KOPT-K1 (cell line): ENCODE results near the gene PDE6B.
"Not testable (repeated sequence)": the region's sequence is repeated elsewhere in the genome, so short reads cannot be mapped to it uniquely, and the experiment has no call there.

Experiments used
- H3K27ac ChIP-seq: fragments of 200-600 bp; sonication (generic); 2 replicates; pipeline ENCODE4 v1.5.1; 2016; ENCODE audit warnings: antibody characterized with exemption, mild to moderate bottlenecking, low read depth, low read length; ENCODE audit not compliant: poor library complexity, severe bottlenecking
- H3K36me3 ChIP-seq: fragments of 200-600 bp; sonication (generic); 2 replicates; pipeline ENCODE4 v1.5.1; 2017; ENCODE audit warnings: antibody characterized with exemption, mild to moderate bottlenecking, low read length, moderate library complexity; ENCODE audit not compliant: insufficient read depth
- H3K9me3 ChIP-seq: fragments of 200-600 bp; sonication (generic); 2 replicates; pipeline ENCODE4 v1.5.1; 2017; ENCODE audit warnings: antibody characterized with exemption, low read length, mild to moderate bottlenecking; ENCODE audit not compliant: insufficient read depth, poor library complexity, severe bottlenecking

The PDE6B gene

DNA sequence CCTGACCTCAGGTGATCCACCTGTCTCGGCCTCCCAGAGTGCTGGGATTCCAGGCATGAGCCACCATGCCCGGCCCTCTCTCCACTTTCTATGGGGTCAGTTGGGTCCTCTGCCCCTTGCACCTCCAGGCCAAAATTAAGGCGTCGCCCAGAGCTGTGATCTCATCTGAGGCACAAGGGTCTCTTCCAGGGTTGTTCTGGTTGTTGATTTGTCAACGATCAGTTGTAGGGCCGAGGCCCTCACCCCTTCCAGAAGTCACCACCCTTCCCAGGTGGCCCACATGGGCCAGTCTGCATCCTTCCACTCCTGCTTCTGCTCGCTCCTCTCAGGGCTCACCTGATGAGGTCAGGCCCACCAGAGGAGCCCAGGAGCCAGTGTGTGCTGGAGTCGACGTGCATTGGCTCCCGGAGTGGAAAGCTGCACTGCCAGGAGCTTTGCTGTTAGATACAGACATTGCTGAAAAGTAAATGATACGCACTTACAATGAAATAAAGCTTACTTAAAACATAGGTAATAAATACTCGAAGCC is 35.0 kb upstream of the PDE6B start:
- H3K9me3 ChIP-seq: peaks cover 33% of the 10 kb centered on the region
- no peak overlapping the region for H3K27ac ChIP-seq
- H3K36me3 ChIP-seq: no peaks in the 10 kb centered on the region

DNA sequence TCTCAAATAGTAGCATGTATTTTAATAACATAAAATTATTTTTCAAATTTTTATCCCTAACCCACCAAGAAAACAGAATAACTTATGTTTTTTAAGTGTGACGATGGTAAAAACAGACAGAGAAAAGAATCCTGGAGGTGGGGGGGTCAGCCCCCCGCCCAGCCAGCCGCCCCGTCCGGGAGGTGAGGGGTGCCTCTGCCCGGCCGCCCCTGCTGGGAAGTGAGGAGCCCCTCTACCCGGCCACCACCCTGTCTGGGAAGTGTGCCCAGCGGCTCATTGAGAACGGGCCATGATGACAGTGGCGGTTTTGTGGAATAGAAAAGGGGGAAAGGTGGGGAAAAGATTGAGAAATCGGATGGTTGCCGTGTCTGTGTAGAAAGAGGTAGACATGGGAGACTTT is 33.2 kb upstream of the PDE6B start:
- peaks cover 33% of the 10 kb centered on the region for H3K9me3 ChIP-seq
- H3K27ac ChIP-seq, H3K36me3 ChIP-seq: not testable (repeated sequence)

DNA sequence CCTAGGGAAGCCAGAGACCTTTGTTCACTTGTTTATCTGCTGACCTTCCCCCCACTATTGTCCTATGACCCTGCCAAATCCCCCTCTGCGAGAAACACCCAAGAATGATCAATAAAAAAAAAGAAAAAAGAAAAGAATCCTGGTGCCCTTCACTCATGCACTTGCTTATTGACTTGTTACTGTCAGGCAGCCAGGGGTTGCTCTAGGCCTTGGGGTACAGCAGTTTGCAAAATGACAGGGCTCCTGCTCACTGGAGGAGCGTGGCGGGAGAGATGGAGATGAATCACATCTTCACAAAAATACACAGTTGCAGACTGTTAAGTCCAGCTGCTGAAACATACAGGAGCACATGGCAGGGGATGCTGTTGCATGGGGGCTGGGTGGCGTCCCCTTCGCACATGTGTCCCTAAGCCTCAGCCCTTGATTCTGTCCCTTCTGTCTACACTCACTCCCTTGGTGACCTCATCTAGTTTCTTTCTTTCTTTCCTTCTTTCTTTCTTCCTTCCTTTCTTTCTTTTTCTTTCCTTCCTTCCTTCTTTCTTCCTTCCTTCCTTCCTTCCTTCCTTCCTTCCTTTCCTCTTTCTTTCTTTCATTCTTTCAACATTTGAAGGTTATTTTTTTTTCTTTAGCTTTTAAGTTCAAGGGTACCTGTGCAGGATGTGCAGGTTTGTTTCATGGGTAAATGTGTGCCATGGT is 32.4 kb upstream of the PDE6B start:
- Histone ChIP-seq H3K27ac (no peak overlapping the region), H3K36me3 (no peaks in the 10 kb centered on the region), H3K9me3 (peaks cover 27% of the 10 kb centered on the region)

DNA sequence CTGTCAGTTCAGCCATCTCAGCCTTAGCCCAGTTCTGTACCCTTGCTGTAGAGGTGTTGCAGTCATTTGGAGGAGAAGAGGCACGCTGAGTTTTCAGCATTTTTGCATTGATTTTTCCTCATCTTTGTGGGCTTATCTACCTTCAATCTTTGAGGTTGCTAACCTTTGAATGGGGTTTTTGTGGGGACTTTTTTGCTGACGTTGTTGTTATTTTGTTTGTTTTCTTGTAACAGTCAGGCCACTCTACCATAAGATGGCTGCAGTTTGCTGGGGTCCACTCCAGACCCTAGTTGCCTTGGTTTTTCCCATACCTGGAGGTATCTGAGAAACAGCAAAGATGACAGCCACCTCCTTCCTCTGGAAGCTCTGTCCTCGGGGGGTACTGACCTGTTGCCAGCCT is 26.4 kb upstream of the PDE6B start:
- Histone ChIP-seq H3K9me3 (peaks cover 45% of the 10 kb centered on the region), H3K27ac (no peak overlapping the region), H3K36me3 (no peaks in the 10 kb centered on the region)

DNA sequence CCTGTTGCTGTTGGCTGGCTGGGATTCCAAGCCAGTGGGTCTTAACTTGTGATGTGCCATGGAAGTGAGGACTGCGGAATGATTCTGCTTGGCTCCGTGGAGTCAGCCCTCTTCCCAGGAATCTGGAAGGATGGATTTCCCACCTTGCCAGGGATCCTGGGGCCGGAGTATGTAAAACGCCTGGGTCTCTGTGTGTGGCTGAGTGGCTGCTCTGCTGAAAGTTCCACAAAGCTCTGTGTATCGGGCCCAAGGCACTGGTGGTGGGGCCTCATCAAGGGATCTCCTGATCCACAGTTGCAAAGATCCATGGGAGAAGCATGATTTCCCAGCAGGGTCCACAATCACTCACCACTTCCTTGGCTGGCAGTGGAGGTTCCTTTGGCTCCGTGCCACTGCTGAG is 25.2 kb upstream of the PDE6B start:
- peaks cover 46% of the 10 kb centered on the region for H3K9me3 ChIP-seq
- H3K27ac ChIP-seq: no peak overlapping the region
- H3K36me3 ChIP-seq: no peaks in the 10 kb centered on the region

DNA sequence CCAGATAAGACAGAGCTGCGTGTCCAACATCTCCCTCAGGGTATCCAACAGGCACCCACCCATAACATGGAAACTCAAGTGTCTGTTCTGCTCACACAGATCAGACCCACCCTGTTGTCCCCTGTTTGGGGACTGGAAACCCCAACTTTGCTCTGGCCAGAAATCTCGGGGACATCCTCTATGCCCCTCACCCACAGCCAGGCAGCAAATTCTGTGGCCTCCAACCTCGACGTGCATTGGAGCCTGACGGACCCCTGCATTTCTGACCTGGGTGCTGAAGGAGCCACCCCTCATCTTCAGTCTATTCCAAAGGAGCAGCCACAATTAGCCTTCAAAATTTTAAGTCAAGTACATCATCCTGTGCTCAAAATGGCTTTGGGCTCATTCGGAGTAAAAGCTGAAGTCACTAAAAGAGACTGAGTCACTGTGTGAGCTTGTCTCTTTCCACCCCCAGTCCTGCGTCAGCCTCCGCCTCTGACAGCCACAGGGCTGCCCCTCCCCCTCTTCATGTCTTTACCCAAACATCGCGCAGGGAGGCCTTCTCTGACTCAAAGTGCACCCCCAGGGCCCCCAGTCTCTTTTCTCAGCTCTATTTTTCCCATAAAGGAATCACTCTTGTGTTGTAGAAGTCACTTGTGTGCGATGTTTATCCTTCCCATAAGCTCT is 24.4 kb upstream of the PDE6B start:
- Histone ChIP-seq H3K9me3 (peaks cover 54% of the 10 kb centered on the region), H3K27ac (no peak overlapping the region), H3K36me3 (no peaks in the 10 kb centered on the region)

DNA sequence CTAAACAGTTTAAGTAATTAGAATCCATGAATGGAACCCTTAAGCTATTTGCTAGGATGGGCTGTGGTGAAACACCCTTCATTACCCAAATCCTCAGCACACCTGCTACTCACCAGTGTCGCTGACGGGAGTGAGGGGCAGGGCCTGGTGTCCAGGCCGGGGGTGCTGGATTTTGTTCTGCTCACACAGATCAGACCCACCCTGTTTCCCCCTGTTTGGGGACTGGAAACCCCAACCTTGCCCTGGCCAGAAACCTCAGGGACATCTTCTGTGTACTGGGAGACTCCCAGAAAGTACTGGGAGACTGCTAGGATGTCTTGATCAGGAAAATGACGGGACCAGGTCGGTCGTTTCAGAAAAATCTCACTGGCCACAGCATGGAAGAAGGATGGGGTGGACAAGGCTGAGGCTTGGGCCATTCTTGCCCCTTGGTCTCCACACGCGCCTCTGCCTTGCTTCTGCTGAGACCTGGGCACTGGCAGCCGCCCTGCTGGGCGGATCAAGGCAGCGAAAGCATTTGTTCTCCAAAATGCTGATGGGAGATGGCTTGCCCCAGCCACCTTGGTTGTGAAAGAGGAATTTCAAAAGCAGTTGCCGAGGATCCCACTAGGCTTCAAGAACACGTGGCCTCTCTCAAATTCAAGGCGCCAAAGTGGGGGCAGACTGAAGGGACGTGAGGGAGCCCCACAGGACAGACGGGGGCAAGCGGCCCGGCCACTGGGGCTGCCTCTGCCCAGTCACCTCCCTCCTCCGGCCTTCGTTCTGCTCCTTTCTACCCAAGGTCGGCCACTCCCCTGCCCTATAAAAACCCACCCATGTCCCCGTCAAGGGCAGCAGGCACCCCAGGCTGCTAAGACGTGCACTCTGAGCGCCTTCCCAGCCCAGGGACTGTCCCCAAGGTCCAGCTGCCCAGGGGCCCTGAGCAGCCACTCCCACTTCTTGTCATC is 23.5 kb upstream of the PDE6B start:
- peaks cover 55% of the 10 kb centered on the region for H3K9me3 ChIP-seq
- no peak overlapping the region for H3K27ac ChIP-seq
- no peaks in the 10 kb centered on the region for H3K36me3 ChIP-seq

DNA sequence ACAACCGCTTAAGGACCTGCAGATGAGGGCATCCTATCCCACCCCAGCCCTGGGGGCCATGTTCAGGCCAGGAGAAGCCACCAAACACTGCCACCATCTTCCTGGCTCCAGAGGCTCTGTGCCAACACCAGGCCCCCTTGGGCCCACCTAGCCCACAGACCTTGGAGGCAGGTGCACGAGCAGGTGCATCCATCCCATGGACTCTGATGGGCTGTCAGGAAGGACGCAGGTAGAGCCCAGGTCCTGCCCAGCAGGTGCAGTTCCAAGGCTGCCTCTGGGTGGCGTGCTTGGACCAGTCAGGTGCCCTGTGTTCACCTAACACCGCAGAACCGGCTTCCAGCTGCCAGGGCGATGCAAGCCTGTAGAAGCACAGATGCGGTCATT is 22.8 kb upstream of the PDE6B start:
- H3K27ac ChIP-seq: no peak overlapping the region
- H3K36me3 ChIP-seq: no peaks in the 10 kb centered on the region
- peaks cover 57% of the 10 kb centered on the region for H3K9me3 ChIP-seq

DNA sequence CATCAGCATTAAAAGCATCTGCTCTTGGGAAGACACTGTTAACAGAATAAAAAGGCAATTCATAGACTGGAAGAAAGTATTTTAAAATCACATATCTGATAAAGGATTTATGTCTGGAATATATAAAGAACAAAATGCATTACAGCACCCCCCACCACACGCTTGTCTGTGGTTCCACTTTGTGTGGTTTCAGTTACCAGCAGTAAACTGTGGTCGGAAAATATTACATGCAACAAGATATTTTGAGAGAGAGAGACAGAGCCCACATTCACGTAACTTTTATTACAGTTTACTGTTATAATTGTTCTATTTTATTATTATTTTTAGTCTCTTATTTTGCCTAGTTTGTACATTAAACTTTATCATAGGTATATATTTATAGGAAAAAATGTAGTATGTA is 21.2 kb upstream of the PDE6B start:
- H3K27ac ChIP-seq: peak overlapping the region; percentile 50
- peaks cover 55% of the 10 kb centered on the region for H3K9me3 ChIP-seq
- H3K36me3 ChIP-seq: no peaks in the 10 kb centered on the region

DNA sequence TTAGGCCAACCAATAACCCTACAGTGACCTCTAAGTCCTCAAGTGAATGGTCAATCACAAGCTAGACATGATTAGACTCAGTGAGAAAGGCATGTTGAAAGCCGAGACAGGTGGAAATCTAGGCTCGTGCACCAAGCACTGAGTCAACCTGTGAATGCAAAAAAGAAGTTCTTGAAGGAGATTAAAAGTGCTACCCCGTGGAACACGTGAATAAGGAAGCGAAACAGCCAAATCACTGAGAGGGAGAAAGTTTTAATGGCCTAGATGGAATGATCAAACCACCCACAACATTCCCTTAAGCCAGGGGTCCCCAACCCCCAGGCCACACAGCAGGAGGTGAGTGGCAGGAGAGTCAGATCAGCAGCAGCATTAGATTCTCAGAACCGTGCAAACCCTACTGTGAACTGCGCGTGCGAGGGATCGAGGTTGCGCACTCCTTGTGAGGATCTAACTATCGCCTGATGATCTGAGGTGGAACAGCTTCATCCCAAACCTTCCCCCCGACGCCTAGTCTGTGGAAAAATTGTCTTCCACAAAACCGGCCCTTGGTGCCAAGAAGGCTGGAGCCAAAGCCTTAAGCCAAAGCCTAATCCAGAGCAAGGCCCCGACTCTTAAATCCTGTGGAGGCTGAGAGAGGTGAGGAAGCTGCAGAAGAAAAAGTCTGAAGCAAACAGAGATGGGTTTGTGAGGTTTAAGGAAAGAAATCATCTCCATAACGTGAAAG is 19.5 kb upstream of the PDE6B start:
- Histone ChIP-seq H3K36me3 (no peaks in the 10 kb centered on the region), H3K27ac (no peak overlapping the region), H3K9me3 (peaks cover 50% of the 10 kb centered on the region)

DNA sequence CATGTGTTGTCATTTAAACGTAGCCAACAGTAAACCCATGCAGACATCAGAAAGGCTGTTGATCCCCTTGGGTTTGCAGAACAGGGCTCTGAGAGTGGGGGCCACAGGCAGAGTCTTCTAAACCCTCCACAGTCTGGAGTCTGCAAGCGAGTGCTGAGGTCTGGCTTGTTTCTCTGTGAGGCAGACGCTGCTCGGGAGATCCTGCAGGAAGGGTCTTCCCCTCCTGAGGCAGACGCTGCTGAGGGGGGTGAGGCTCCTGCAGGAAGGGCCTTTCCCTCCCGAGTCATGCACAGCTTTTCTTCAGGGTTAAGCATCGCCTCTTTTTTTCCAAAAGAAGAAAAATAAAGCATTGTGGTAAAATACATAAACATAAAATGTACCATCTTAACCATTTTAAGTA is 17.1 kb upstream of the PDE6B start:
- Histone ChIP-seq H3K36me3 (no peaks in the 10 kb centered on the region), H3K9me3 (peaks cover 30% of the 10 kb centered on the region), H3K27ac (no peak overlapping the region)

DNA sequence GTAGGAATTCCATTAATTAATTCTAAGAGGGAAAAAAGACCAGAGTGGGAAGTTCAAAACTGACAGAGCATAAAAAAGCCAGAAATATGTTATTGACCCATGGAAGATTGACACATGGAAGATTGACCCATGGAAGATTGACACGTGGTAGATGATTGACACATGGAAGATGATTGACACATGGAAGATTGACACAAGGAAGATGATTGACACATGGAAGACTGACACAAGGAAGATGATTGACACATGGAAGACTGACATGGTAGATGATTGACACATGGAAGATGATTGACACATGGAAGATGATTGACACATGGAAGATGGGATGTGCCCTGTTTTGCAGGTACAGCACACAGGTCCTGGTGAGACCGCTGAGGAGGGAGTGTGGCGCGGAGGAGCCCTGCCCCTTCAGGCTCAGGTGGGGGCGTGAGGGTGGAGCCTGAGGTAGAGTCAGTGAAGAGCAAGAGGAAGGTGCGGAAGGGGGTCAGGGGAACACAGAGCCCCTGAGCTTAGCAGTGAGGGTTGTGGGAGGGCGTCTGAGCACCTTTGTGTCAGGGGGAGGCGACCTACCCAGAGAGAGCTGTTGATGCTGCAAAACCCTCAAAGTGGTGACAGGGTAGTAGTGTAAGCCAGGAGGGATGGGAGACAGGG is 15.8 kb upstream of the PDE6B start:
- Histone ChIP-seq H3K27ac (no peak overlapping the region), H3K36me3 (no peaks in the 10 kb centered on the region), H3K9me3 (peaks cover 32% of the 10 kb centered on the region)

DNA sequence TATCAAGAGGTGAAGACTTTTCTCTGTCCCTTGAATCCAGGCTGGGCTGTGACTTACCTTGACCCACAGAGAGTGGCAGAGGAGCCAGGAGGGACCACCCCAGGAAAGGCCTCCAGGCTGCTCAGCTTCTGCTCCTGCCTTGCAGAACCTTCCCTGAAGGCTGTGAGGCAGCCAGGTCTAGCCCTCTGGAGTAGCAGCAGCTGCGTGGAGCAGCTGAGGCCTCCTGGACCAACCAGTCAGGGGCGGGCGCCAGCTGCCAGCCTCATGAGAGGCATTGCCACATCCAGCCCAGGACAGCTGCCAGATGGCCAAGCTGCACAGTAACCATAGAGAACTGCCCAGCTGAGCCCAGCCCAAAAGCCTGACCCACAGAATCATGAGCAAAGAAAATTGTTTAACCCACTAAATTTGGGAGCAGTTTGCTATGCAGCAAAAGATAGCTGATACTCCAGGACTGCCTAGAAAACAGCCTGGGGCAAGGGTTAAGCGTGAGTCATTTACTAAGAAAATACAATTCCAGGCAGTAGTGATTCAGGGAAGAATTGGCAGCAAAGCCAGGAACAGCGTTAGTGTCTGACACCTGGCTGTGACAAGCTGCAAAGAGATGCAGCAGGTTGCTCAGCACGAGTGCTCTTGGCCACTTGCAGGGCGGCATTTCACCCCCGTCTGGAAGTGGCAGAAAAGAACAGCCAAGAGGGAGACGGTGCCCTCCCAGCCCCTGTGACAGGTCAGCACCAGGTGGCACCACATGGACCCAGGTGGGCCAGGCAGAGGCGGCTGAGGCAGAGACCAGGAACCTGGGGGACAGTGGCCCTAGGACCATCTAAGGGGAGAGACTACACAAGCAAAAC is 14.7 kb upstream of the PDE6B start:
- Histone ChIP-seq H3K36me3 (no peaks in the 10 kb centered on the region), H3K27ac (no peak overlapping the region), H3K9me3 (peaks cover 33% of the 10 kb centered on the region)
